GM19467 (cell line): ENCODE measurements around the gene TMEM150B.

ENCODE experiments used
- ATAC-seq: cut with Tn5 transposase; IDR thresholded peaks from one replicate; pipeline ENCODE4 v1.9.1; 2021; ENCODE audit warnings: mild to moderate bottlenecking, moderate library complexity; ENCODE audit not compliant: unreplicated experiment

Gene TMEM150B

GRCh38 chr19:55279770-55280643 is 45.1 kb downstream of the TMEM150B start, which contains the start of gene HSPBP1:
Gene HSPBP1, minus strand, starts transcription at chr19:55280110. Its CDS starts 502 bp downstream, at chr19:55279608.
- ATAC-seq = peak; percentile 74

GRCh38 chr19:55279340-55279739 is 45.8 kb downstream of the TMEM150B start:
- no peak for ATAC-seq

- no peak for ATAC-seq
Measured at GRCh38 chr19:55278391-55279135, 46.6 kb downstream of the TMEM150B start.

DNA sequence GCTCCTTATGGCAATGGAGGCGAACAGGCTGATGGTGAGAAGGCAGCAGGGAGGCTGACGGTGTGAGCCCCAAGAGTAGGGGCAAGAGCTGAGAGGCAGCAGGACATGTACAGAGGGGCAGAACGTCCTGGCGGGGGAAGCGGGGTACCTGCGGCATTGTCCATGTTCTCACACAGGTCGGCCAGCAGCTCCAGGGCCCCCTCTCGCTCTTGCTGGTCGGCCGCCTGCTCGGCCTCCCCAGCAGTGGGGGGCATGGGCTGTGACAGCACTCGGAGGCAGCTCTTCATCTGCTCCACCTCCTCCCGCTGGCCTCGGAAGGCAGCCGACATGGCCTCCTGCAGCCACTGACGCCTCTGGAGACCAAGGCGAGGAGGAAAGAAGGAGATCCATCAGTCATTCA is 47.6 kb downstream of the TMEM150B start:
- no peak for ATAC-seq

- peak; percentile 4 for ATAC-seq
Measured at GRCh38 chr19:55276720-55277430, 48.3 kb downstream of the TMEM150B start.

- ATAC-seq = peak; percentile 45
Measured at GRCh38 chr19:55275851-55276719, 49.1 kb downstream of the TMEM150B start.

GRCh38 chr19:55273978-55274707 is 51.0 kb downstream of the TMEM150B start:
- ATAC-seq = no peak

DNA sequence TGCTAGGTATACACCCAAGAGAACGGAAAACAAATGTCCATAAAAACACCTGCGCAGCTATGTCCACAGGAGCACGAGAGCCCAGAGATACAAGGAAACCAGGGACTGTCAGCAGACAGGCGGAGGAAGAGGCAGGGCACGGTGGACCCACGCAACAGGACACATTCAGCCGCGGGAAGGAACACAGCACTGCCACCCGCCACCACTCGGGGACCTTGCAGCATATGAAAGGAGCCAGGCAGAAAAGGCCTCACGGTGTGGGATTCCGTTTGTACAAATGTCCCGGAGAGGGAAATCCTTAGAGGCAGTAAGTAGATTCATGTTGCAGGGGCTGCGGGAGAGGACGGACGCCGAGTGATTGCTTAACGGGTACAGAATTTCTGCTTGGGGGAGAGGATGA is 53.0 kb downstream of the TMEM150B start:
- ATAC-seq = no peak

DNA sequence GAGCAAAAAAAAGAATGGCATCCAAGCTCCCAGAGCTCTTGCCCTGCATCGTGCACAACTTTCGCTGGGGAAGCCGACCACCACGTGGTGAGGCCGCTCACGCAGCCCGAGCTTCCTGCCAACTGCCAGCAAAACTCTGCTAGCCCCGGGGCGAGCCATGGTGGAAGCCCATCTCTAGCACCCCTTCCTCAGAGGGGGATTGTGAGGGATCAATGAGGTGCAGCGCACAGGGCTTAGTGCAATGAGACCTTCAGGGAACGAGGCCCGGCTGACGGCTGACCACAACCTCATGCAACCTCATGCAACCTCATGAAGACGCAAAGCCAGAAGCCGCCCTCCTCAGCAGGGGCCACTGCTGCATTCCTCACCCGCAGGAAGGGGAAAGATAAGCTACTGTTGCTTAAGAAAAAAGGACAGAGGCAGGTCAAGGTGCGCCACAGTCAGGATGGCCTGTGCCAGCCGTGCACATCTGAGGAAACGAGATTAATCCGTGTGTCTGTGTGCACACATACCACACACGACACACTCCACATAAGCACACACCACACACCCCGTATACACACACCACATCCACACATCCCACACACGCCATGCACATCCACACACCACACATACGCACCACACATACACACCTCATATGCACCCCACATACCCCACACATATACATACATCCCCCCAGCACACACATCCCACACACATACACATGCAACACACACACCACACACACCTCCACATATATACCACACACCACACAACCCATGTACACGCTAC is 54.8 kb downstream of the TMEM150B start:
- ATAC-seq = no peak

- ATAC-seq = no peak
Measured at GRCh38 chr19:55269299-55269698, 55.8 kb downstream of the TMEM150B start.

- no peak for ATAC-seq
Measured at GRCh38 chr19:55266840-55267239, 58.3 kb downstream of the TMEM150B start.

- ATAC-seq = no peak
Measured at GRCh38 chr19:55266404-55266803, 58.7 kb downstream of the TMEM150B start.

- no peak for ATAC-seq
Measured at GRCh38 chr19:55265723-55266386, 59.3 kb downstream of the TMEM150B start.

- no peak for ATAC-seq
Measured at GRCh38 chr19:55265173-55265572, 60.0 kb downstream of the TMEM150B start.

GRCh38 chr19:55264531-55264930 is 60.6 kb downstream of the TMEM150B start:
- no peak for ATAC-seq
